SKM-1 (cell line): Measurements from ENCODE around the gene POLR1E.

Experiments used
- DNase-seq: peaks from one replicate; lab custom pipeline; 2025; ENCODE audit not compliant: unreplicated experiment; lab: John Stamatoyannopoulos, UW

POLR1E gene, protein sequence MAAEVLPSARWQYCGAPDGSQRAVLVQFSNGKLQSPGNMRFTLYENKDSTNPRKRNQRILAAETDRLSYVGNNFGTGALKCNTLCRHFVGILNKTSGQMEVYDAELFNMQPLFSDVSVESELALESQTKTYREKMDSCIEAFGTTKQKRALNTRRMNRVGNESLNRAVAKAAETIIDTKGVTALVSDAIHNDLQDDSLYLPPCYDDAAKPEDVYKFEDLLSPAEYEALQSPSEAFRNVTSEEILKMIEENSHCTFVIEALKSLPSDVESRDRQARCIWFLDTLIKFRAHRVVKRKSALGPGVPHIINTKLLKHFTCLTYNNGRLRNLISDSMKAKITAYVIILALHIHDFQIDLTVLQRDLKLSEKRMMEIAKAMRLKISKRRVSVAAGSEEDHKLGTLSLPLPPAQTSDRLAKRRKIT

GRCh38 chr9:37485389-37486255 lies at the start of gene POLR1E:
Gene POLR1E (plus strand): TSS chr9:37485948. CDS start chr9:37486048, 100 bp downstream.
- DNase-seq, result peak; percentile 82

- DNase-seq, result no peak
Measured at GRCh38 chr9:37436540-37436939, 49.2 kb upstream of the POLR1E start.

- no peak for DNase-seq
Measured at GRCh38 chr9:37437010-37437409, 48.7 kb upstream of the POLR1E start.

- DNase-seq, result no peak
Measured at GRCh38 chr9:37437621-37438020, 48.1 kb upstream of the POLR1E start.

- DNase-seq, result no peak
Measured at GRCh38 chr9:37438359-37438758, 47.4 kb upstream of the POLR1E start.

DNA sequence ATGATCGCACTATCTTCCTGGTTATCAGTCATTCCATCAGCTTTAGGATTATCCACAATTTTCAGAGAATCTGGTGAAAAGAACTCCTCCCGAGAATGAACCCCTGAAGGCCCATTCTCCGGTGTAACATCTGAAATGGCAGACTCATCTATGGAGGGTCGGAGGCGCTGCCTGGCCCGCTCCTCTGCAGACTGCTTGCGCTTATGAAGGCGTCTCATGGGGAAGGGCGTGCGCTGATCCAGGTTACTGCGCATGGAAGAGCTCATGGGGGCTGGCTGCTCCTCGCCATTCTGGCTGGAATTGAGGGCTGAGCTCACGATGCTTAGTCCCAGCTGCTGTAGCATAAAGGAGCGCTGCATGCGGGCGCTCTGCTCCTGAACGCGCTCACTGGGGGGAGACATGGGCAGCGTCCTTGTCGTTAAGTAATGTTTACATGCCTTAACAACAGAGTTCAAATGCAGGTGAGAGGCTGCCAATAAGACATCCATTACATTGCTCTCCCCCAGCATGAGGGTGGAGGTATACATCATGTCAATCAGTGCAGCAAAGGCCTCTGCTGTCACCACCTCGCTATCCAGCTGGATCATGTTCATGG lies 43.9 kb upstream of the POLR1E start:
- DNase-seq, result no peak

GRCh38 chr9:37442556-37442955 lies 43.2 kb upstream of the POLR1E start:
- no peak for DNase-seq

DNA sequence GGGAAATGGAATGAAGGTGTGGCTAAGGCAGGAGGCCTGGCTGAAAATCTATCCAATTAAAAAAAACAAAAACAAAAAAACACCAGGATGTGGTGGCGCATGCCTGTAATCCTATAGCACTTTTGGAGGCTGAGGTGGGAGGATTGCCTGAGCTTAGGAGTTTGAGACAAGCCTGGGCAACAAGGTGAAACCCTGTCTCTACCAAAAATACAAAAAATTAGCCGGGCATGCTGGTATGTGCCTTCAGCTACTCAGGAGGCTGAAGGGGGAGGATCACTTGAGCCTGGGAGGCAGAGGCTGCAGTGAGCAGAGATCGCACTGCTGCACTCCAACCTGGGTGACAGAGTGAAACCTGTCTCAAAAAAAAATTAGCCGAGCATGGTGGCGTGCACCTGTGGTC lies 42.2 kb upstream of the POLR1E start:
- no peak for DNase-seq

GRCh38 chr9:37444890-37445289 lies 40.9 kb upstream of the POLR1E start:
- no peak for DNase-seq

DNA sequence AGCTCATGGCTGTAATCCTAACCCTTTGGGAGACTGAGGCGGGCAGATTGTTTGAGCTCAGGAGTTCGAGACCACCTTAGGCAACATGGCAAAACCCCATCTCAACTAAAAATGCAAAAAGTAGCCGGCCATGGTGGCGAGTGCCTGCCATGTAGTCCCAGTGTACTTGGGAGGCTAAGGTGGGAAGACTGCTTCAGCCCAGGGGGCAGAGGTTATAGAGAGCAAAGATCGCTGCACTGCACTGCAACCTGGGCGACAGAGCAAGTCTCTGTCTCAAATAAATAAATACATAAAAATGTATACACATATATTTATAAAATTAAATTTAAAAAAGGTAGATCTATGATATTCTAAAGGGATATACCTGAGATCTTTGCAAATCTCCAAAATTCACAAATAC lies 39.9 kb upstream of the POLR1E start:
- no peak for DNase-seq

DNA sequence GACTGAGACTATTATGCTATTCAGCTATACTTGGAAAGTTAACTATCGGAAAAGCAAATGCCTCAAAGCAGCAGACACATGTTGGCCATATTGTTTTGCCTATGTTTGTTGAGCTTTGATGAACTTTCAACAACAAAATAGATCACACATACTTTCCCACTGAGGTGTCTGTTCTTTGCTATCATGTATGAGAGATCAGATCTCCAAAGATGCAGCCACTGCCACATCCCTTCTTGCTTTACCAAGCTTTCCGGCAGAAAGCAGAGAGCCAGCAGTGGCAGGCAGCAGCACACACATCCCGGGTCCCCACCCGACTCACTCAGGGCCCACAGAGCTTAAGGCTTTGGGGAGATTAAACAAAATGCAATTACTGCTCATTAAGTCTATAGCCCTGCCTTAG lies 39.3 kb upstream of the POLR1E start:
- no peak for DNase-seq

GRCh38 chr9:37447111-37447510 lies 38.6 kb upstream of the POLR1E start:
- no peak for DNase-seq

DNA sequence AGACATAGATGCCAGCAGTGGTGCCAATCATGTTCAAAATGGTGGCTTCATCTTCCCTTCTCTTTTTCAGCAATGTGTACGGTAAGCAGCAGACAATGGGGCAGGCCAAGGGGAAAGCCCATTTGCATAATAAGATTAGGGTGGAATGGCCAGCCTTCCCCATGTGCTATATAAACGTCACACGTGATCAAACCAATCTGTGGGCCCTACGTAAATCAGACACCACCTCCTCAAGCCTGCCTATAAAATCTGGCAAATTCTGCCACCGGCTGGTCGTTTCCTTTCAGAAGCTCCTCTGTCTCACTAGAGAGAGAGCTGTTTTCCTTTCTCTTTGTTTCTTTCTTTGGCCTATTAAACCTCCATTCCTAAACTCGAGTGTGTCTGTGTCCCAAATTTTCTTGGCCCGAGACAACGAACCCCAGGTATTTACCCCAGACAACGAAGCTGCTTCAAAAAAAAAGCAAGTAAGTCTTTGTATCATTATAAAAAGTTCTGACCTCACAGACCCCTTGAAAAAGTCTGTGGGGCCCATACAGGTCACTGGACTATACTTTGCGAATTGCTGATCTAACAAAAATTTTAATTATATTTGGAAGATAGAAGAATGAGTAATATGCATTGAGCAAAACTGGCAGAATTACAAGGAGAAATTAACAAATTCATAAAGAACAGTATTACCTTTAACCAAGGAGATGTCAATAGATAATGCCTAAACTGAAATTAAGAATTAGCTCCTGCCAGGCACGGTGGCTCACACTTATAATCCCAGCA lies 35.7 kb upstream of the POLR1E start:
- DNase-seq, result no peak

DNA sequence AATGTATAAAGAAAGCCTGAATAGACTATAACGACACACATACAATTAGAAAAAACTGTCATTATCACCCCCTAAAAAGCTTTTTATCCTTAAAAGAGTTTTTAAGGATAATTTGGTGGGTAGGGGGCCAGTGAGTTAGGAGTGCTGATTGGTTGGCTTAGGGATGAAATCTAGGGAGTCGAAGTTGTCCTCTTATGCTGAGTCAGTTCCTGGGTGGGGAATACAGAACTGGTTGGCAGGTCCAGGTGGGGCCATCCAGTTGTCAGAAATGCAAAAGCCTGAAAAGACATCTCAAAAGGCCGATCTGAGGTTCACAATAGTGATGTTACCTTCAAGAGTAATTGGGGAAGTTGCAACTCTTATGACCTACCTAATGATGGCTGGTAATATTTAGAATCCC lies 34.1 kb upstream of the POLR1E start:
- DNase-seq, result no peak

DNA sequence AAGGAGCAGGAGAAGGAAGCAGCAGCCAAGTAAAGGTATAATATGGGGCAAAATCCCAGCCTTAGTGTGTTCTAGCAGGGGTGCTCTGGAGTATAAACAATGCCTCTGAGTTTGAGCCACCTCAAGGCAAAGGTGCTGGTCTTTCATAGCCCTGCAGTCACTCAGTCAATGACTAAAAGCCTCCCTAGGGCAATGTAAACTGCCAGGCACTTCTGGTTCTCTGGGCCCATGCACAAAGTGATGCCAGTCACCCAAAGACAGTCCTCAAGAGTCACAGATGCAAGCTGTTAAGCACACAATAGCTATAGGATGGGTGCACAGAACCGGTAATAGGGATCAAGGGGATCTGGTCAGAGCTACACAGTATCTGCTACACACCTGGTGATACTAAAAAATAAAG lies 33.1 kb upstream of the POLR1E start:
- no peak for DNase-seq

- no peak for DNase-seq
Measured at GRCh38 chr9:37453827-37454226, 31.9 kb upstream of the POLR1E start.

- no peak for DNase-seq
Measured at GRCh38 chr9:37454238-37454637, 31.5 kb upstream of the POLR1E start.

GRCh38 chr9:37455884-37456647 lies 29.7 kb upstream of the POLR1E start:
- DNase-seq, result no peak

DNA sequence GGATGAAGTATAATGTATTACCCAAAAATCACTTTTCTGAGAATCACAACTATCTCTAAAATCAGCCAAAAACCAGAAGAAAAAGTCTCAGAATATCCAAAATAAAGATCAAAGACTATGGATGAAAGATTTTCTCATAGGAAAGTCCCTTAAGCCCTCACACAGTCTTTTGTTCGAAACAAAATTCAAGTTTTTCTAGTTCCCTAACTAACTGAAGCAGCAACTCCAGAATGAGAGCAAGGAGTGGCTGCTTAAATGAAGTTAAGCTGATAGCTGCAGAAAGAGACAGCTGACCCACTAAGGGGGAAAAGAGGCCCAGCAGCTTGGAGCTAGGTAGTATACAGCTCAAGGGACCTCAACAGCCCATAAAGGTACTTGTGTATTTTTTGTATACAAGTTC lies 28.9 kb upstream of the POLR1E start:
- no peak for DNase-seq

DNA sequence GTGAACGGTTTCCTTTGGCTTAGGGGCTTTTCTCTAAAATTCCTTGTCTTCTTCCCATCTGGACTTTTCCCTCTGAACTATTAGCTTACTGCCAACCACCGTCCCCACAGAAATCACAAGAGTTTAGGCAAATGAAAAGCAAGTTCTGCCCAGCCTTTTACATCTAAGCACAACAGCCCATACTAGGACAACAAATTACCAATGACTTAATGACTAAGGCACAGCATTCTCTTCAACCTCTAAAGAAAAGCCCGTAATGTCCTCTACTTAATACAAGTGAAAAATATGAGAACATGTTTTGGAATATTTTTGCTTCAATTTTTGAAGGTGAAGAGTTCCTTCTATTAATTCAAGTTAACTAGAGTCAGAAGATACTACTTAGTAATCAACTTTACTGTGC lies 21.7 kb upstream of the POLR1E start:
- no peak for DNase-seq
